A549 (cell line): Measurements from ENCODE around the gene MAP6D1. TPM values are rescaled to one million over a fixed set of nuclear protein-coding genes. Genes with fewer than 3 reads are reported as not detected.

ENCODE experiments used
- ATAC-seq, 2 experiments: fragments of 200-7000 bp in 1 of 2; fragments of >200 bp in 1 of 2; cut with Nextera tagmentation in 1 of 2; cut with Tn5 transposase in 1 of 2; 3 replicates each; pipeline versions ENCODE4 v1.8.0 to v1.9.1; 2018 to 2020; ENCODE audit warnings: mild to moderate bottlenecking in 1 of 2, moderate library complexity in 1 of 2
- CTCF ChIA-PET: fragments of 300-600 bp; sonication (Branson Sonifier 250); formaldehyde crosslinking; extraction: SDS; loops from one replicate; lab custom pipeline; 2021; ENCODE audit warnings: antibody characterized with exemption, inconsistent platforms; lab: Yijun Ruan, JAX
- POLR2A ChIA-PET: fragments of 350-600 bp; formaldehyde crosslinking; extraction: SDS; loops from one replicate; lab custom pipeline; 2021; ENCODE audit warnings: antibody characterized with exemption, inconsistent platforms; lab: Yijun Ruan, JAX
- DNase-seq, 2 experiments: peaks; one replicate each; pipeline versions ENCODE4 v3.0.0 to v3.0.0-alpha.2; 2011 to 2016; ENCODE audit warnings: low read depth in 1 of 2, low spot score in 1 of 2
- FAIRE-seq: peaks from 2 replicates; lab custom pipeline; 2011; peaks lifted over from hg19 to GRCh38; lab: Jason Lieb, UNC
- H3K27ac ChIP-seq, 2 experiments: fragments of >200 bp; sonication (Bioruptor Twin); formaldehyde crosslinking; 3 replicates each; pipeline ENCODE4 v1.5.1; 2016 to 2017
- H3K4me1 ChIP-seq: fragments of >200 bp; sonication (Bioruptor Twin); formaldehyde crosslinking; 3 replicates; pipeline ENCODE4 v1.6.1; 2016
- H3K4me2 ChIP-seq: fragments of >200 bp; sonication (Bioruptor Twin); formaldehyde crosslinking; 3 replicates; pipeline ENCODE4 v1.6.1; 2016
- H3K4me3 ChIP-seq: fragments of >200 bp; sonication (Bioruptor Twin); formaldehyde crosslinking; 3 replicates; pipeline ENCODE4 v1.5.1; 2016
- H3K9me3 ChIP-seq: fragments of >200 bp; sonication (Bioruptor Twin); formaldehyde crosslinking; 3 replicates; pipeline ENCODE4 v1.6.1; 2016
- BHLHE40 ChIP-seq: IDR thresholded peaks from 2 replicates; pipeline ENCODE4 v1.6.1; 2012; ENCODE audit warnings: low read depth, low read length, inconsistent platforms
- CBX8 ChIP-seq: fragments of 200-600 bp; sonication (generic); IDR thresholded peaks from 2 replicates; pipeline ENCODE4 v1.6.1; 2016
- CEBPB ChIP-seq, 2 experiments: fragments of >200 bp in 1 of 2; sonication (Bioruptor Twin) in 1 of 2; formaldehyde crosslinking in 1 of 2; IDR thresholded peaks; 2 replicates each; pipeline ENCODE4 v1.6.1; 2012 to 2016
- CHD2 ChIP-seq: fragments of 150-350 bp; IDR thresholded peaks from 2 replicates; pipeline ENCODE4 v1.6.1; 2014; ENCODE audit warnings: low read length; ENCODE audit not compliant: partially characterized antibody
- EHF ChIP-seq: fragments of 250-450 bp; sonication (Bioruptor Pico); IDR thresholded peaks from 2 replicates; pipeline ENCODE4 v1.5.0; 2020; ENCODE audit warnings: mild to moderate bottlenecking
- EHMT2 ChIP-seq: fragments of 200-600 bp; sonication (generic); IDR thresholded peaks from 2 replicates; pipeline ENCODE4 v1.6.1; 2016; ENCODE audit warnings: antibody characterized with exemption, low read depth, mild to moderate bottlenecking, moderate library complexity
- EP300 ChIP-seq, 2 experiments: fragments of >200 bp; sonication (Bioruptor Twin); formaldehyde crosslinking; IDR thresholded peaks; 2 replicates in 1 of 2; 3 replicates in 1 of 2; pipeline ENCODE4 v1.6.1; 2016 to 2017
- FOSB ChIP-seq: fragments of 250-450 bp; sonication (Bioruptor Pico); IDR thresholded peaks from 2 replicates; pipeline ENCODE4 v1.5.0; 2020; ENCODE audit warnings: mild to moderate bottlenecking, moderate library complexity
- FOSL2 ChIP-seq, 2 experiments: fragments of 450-650 bp in 1 of 2; fragments of >200 bp in 1 of 2; sonication (Bioruptor Twin) in 1 of 2; formaldehyde crosslinking; IDR thresholded peaks; 2 replicates each; pipeline versions ENCODE4 v1.5.0 to v1.6.1; 2016 to 2020; ENCODE audit warnings: mild to moderate bottlenecking in 1 of 2, moderate library complexity in 1 of 2
- FOXS1 ChIP-seq: fragments of 250-450 bp; sonication (Bioruptor Pico); IDR thresholded peaks from 2 replicates; pipeline ENCODE4 v1.5.0; 2020; ENCODE audit warnings: mild to moderate bottlenecking, moderate library complexity
- HEYL ChIP-seq: fragments of 250-450 bp; sonication (Bioruptor Pico); IDR thresholded peaks from 2 replicates; pipeline ENCODE4 v1.8.0; 2021; ENCODE audit warnings: mild to moderate bottlenecking, moderate library complexity
- JUNB ChIP-seq: fragments of >200 bp; sonication (Bioruptor Twin); formaldehyde crosslinking; IDR thresholded peaks from 2 replicates; pipeline ENCODE4 v1.6.1; 2016
- KDM1A ChIP-seq: fragments of 200-600 bp; sonication (generic); IDR thresholded peaks from 2 replicates; pipeline ENCODE4 v1.6.1; 2016; ENCODE audit warnings: low read depth, mild to moderate bottlenecking
- KDM5A ChIP-seq: fragments of 200-600 bp; sonication (generic); IDR thresholded peaks from 2 replicates; pipeline ENCODE4 v1.6.1; 2016; ENCODE audit warnings: antibody characterized with exemption, mild to moderate bottlenecking
- MAZ ChIP-seq: fragments of 150-350 bp; IDR thresholded peaks from 2 replicates; pipeline ENCODE4 v1.6.1; 2014; ENCODE audit warnings: antibody characterized with exemption, low read depth, low read length, borderline replicate concordance
- MYC ChIP-seq: IDR thresholded peaks from 2 replicates; pipeline ENCODE4 v1.6.1; 2012; ENCODE audit warnings: mild to moderate bottlenecking, inconsistent platforms, low read length, improper control_type of control experiment, borderline replicate concordance
- NFE2L2 ChIP-seq: fragments of 150-350 bp; conservative IDR thresholded peaks from 2 replicates; pipeline ENCODE4 v1.6.1; 2014; ENCODE audit warnings: low read length
- NPAS2 ChIP-seq: fragments of 250-450 bp; sonication (Bioruptor Pico); IDR thresholded peaks from 2 replicates; pipeline ENCODE4 v1.8.0; 2022; ENCODE audit warnings: mild to moderate bottlenecking, moderate library complexity, borderline replicate concordance
- NR3C1 ChIP-seq: fragments of >200 bp; sonication (Bioruptor Twin); formaldehyde crosslinking; IDR thresholded peaks from 3 replicates; pipeline ENCODE4 v1.6.1; 2017
- PHF8 ChIP-seq: fragments of 200-600 bp; sonication (generic); IDR thresholded peaks from 2 replicates; pipeline ENCODE4 v1.6.1; 2016; ENCODE audit warnings: low read depth, mild to moderate bottlenecking, antibody characterized with exemption, moderate library complexity, borderline replicate concordance
- POLR2AphosphoS2 ChIP-seq: conservative IDR thresholded peaks from 2 replicates; pipeline ENCODE4 v1.6.1; 2012; ENCODE audit warnings: low read length, improper control_type of control experiment, inconsistent platforms
- RAD21 ChIP-seq, 2 experiments: fragments of >200 bp in 1 of 2; sonication (Bioruptor Twin) in 1 of 2; formaldehyde crosslinking in 1 of 2; IDR thresholded peaks in 1 of 2; conservative IDR thresholded peaks in 1 of 2; 2 replicates in 1 of 2; 3 replicates in 1 of 2; pipeline ENCODE4 v1.6.1; 2012 to 2018; ENCODE audit warnings: inconsistent platforms in 1 of 2
- RARB ChIP-seq: fragments of 250-450 bp; sonication (Bioruptor Pico); IDR thresholded peaks from 2 replicates; pipeline ENCODE4 v1.8.0; 2021; ENCODE audit warnings: mild to moderate bottlenecking, moderate library complexity
- RFX5 ChIP-seq: fragments of 450-650 bp; IDR thresholded peaks from 2 replicates; pipeline ENCODE4 v1.7.1; 2014; ENCODE audit warnings: antibody characterized with exemption, mild to moderate bottlenecking, moderate library complexity
- RNF2 ChIP-seq: fragments of 200-600 bp; sonication (generic); IDR thresholded peaks from 2 replicates; pipeline ENCODE4 v1.6.1; 2016; ENCODE audit warnings: low read depth, mild to moderate bottlenecking, antibody characterized with exemption, moderate library complexity, borderline replicate concordance
- TP53 ChIP-seq: fragments of 250-450 bp; sonication (Bioruptor Pico); IDR thresholded peaks from 2 replicates; pipeline ENCODE4 v1.5.0; 2021; ENCODE audit warnings: mild to moderate bottlenecking, moderate library complexity
- ZC3H11A ChIP-seq: fragments of 450-650 bp; IDR thresholded peaks from 2 replicates; pipeline ENCODE4 v1.6.1; 2014; ENCODE audit warnings: antibody characterized with exemption, mild to moderate bottlenecking
- WGBS: methylation state at CpG from one replicate; pipeline ENCODE4 v1.1.6; 2017; ENCODE audit errors: missing lambda C conversion rate; 5-methylcytosine and 5-hydroxymethylcytosine counted together
- polyA plus RNA-seq, 4 experiments: library from polyadenylated mRNA; depleted of rRNA in 3 of 4; stranded (reverse); fragments of >200 nt; fragmentation: RNase III in 1 of 4; extraction: RNeasy Plus Mini Kit Qiagen cat#74134 plus additional on column Dnase treatment in 1 of 4; gene quantifications; 2 replicates in 3 of 4; 3 replicates in 1 of 4; pipeline ENCODE4 v1.2.3, GENCODE V29; 2011 to 2017
- TF ChIP-seq, protein P1 (sequence below): fragments of 200-600 bp; sonication (generic); IDR thresholded peaks from 2 replicates; pipeline ENCODE4 v1.6.1; 2016; ENCODE audit warnings: antibody characterized with exemption, mild to moderate bottlenecking, moderate library complexity
- TF ChIP-seq, protein P2 (sequence below): fragments of 250-450 bp; sonication (Bioruptor Pico); IDR thresholded peaks from 2 replicates; pipeline ENCODE4 v1.5.0; 2021; ENCODE audit warnings: mild to moderate bottlenecking, moderate library complexity, borderline replicate concordance
- TF ChIP-seq, protein P3 (sequence below): IDR thresholded peaks from 2 replicates; pipeline ENCODE4 v1.6.1; 2012; ENCODE audit warnings: low read depth, borderline replicate concordance

The MAP6D1 gene
- polyA plus RNA-seq, 2 of the 4 experiments (the other 2 are of a cell fraction), result 0.68 to 1.2 TPM

DNA sequence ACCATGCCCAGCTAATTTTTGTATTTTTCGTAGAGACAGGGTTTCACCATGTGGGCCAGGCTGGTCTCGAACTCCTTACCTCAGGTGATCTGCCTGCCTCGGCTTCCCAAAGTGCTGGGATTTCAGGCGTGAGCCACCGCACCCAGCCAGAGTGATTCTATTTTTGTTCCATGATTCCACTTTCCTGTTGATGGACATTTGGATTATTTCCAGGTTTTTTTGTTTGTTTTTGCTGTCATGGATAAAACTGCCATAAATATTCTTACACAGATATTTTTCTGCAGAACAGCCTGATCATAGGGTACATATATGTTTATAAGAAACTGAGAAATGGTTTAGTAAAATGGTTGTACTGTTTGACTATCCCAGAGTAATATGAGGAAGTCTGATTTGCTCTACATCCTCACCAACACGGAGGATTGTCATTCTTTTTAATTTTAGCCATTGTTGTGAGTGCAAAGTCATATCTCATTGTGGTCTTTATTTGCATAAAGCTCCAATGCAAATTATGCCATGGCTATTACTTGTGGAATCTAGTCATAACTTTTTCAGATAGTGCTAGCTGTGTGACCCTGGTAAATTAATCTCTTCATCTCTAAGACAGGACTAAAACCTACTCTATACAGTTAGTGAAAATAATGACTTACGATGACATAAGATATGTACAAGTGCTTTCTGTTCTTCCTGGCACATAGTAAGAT lies 42.7 kb downstream of the MAP6D1 start (continued):
- TF ChIP-seq FOSL2 (IDR thresholded peaks at IDR 0.05), result no peak
- no peak for TF ChIP-seq FOSL2 (CRISPR knock-in tag; IDR thresholded peaks at IDR 0.05)
- TF ChIP-seq, protein P1, sequence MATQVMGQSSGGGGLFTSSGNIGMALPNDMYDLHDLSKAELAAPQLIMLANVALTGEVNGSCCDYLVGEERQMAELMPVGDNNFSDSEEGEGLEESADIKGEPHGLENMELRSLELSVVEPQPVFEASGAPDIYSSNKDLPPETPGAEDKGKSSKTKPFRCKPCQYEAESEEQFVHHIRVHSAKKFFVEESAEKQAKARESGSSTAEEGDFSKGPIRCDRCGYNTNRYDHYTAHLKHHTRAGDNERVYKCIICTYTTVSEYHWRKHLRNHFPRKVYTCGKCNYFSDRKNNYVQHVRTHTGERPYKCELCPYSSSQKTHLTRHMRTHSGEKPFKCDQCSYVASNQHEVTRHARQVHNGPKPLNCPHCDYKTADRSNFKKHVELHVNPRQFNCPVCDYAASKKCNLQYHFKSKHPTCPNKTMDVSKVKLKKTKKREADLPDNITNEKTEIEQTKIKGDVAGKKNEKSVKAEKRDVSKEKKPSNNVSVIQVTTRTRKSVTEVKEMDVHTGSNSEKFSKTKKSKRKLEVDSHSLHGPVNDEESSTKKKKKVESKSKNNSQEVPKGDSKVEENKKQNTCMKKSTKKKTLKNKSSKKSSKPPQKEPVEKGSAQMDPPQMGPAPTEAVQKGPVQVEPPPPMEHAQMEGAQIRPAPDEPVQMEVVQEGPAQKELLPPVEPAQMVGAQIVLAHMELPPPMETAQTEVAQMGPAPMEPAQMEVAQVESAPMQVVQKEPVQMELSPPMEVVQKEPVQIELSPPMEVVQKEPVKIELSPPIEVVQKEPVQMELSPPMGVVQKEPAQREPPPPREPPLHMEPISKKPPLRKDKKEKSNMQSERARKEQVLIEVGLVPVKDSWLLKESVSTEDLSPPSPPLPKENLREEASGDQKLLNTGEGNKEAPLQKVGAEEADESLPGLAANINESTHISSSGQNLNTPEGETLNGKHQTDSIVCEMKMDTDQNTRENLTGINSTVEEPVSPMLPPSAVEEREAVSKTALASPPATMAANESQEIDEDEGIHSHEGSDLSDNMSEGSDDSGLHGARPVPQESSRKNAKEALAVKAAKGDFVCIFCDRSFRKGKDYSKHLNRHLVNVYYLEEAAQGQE, result no peak
- TF ChIP-seq, protein P2, sequence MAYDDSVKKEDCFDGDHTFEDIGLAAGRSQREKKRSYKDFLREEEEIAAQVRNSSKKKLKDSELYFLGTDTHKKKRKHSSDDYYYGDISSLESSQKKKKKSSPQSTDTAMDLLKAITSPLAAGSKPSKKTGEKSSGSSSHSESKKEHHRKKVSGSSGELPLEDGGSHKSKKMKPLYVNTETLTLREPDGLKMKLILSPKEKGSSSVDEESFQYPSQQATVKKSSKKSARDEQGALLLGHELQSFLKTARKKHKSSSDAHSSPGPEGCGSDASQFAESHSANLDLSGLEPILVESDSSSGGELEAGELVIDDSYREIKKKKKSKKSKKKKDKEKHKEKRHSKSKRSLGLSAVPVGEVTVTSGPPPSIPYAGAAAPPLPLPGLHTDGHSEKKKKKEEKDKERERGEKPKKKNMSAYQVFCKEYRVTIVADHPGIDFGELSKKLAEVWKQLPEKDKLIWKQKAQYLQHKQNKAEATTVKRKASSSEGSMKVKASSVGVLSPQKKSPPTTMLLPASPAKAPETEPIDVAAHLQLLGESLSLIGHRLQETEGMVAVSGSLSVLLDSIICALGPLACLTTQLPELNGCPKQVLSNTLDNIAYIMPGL (CRISPR knock-in tag), result no peak
- TF ChIP-seq, all 56 proteins: peak for 0

DNA sequence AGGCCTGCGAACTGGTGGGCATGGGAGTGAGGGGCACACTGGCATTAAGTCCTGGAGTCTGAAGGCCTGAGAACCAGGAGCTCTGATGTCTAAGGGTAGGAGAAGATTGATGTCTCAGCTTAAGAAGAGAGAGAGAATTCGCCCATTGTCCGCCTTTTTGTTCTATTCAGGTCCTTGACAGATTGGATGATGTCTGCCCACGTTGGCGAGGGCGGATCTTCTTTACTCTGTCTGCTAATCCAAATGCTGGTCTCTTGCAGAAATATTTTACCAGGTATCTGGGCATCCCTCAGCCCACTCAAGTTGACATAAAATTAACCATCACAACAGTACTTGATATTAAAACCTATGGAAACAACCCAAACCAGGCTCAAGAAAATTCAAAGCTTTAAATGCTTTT lies 44.1 kb downstream of the MAP6D1 start:
- ATAC-seq, result no peak
- 94% methylated on average over 6 of the region's 6 CpGs for WGBS

GRCh38 chr3:183779896-183780465 lies 45.4 kb downstream of the MAP6D1 start:
- Histone ChIP-seq H3K4me3 (no peak overlapping the region), H3K27ac (no peak overlapping the region), H3K4me2 (no peak overlapping the region), H3K4me1 (no peaks in the 10 kb centered on the region), H3K9me3 (no peaks in the 10 kb centered on the region)
- WGBS, result 97% methylated on average over 14 of the region's 14 CpGs
- DNase-seq (no peak), FAIRE-seq (no peak), ATAC-seq (no peak)
- CTCF ChIA-PET, result interaction anchor here (1.4 to 2.2 kb wide), 2 partner anchors 13 to 311 kb away, joined by 6 to 7 read pairs; no protein-coding TSS in a partner anchor
- POLR2A ChIA-PET, result no interaction called here
- TF ChIP-seq FOSL2 (IDR thresholded peaks at IDR 0.05), result no peak
- TF ChIP-seq FOSL2 (CRISPR knock-in tag; IDR thresholded peaks at IDR 0.05), result no peak
- TF ChIP-seq, protein P3, sequence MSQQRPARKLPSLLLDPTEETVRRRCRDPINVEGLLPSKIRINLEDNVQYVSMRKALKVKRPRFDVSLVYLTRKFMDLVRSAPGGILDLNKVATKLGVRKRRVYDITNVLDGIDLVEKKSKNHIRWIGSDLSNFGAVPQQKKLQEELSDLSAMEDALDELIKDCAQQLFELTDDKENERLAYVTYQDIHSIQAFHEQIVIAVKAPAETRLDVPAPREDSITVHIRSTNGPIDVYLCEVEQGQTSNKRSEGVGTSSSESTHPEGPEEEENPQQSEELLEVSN, result no peak
- TF ChIP-seq RNF2, result no peak
- no peak for TF ChIP-seq RFX5
- no peak for TF ChIP-seq BHLHE40
- no peak for TF ChIP-seq FOXS1 (CRISPR knock-in tag)
- no peak for TF ChIP-seq MYC
- no peak for TF ChIP-seq EHMT2
- TF ChIP-seq NR3C1, result no peak
- TF ChIP-seq POLR2AphosphoS2, result no peak
- TF ChIP-seq FOSB (CRISPR knock-in tag), result no peak
- no peak for TF ChIP-seq RARB (CRISPR knock-in tag)
- TF ChIP-seq NFE2L2, result no peak
- no peak for TF ChIP-seq TP53
- no peak for TF ChIP-seq EP300 (IDR thresholded peaks at IDR 0.05)
- TF ChIP-seq CBX8, result no peak
- TF ChIP-seq NPAS2, result no peak
- TF ChIP-seq, all 56 proteins: peak for 0

More for the DNA sequence above, 44.1 kb downstream of the MAP6D1 start:
- ChIA-PET CTCF (interaction anchor here (1.4 to 2.2 kb wide), 2 partner anchors 14 to 312 kb away, joined by 6 to 7 read pairs; no protein-coding TSS in a partner anchor), POLR2A (no interaction called here)
- no peak overlapping the region for H3K4me2 ChIP-seq
- TF ChIP-seq CBX8 (no peak), JUNB (no peak), MYC (no peak), EHF (CRISPR knock-in tag) (no peak), CHD2 (no peak), MAZ (no peak), CEBPB (IDR thresholded peaks at IDR 0.05) (no peak), KDM5A (no peak), HEYL (CRISPR knock-in tag) (no peak), KDM1A (no peak), ZC3H11A (no peak), PHF8 (no peak), RARB (CRISPR knock-in tag) (no peak), RAD21 (conservative IDR thresholded peaks at IDR 0.05 in 1 of 2, IDR thresholded peaks at IDR 0.05 in 1 of 2) (no peak)
- FAIRE-seq (no peak), DNase-seq (no peak)
- no peak overlapping the region for H3K27ac ChIP-seq
- no peaks in the 10 kb centered on the region for H3K9me3 ChIP-seq
- no peaks in the 10 kb centered on the region for H3K4me1 ChIP-seq
- H3K4me3 ChIP-seq, result no peak overlapping the region
